ENCODE results near the gene KLHL25. TPM values are rescaled to one million over a fixed set of nuclear protein-coding genes. Genes with fewer than 3 reads are reported as not detected.

The KLHL25 gene
- total RNA-seq, 1 donor from 2014 or later, result 45.1 TPM

DNA sequence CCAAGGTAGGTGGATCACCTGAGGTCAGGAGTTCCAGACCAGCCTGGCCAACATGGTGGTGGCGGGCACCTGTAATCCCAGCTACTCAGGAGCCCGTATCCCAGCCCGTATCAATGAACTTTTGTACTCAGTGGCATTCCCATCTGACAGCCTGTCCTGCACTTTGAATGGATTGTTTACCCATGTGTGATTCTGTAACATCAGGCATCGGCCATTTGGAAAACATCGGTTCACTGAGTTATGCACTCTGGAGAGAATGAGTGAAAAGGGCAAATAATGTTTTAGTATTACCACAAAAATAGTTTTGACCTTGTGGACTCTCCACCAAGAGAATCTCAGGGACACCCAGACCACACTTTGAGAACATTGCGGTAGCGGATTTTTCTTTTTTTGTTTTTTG is 13.6 kb downstream of the KLHL25 start:
- Mint-ChIP-seq H3K4me1 (ENCODE audit: low read depth, unreplicated experiment) (peaks cover 56% of the 10 kb centered on the region), H3K27ac (ENCODE audit: unreplicated experiment) (peak overlapping the region; percentile 98), H3K9me3 (ENCODE audit: unreplicated experiment) (peaks cover 8% of the 10 kb centered on the region), H3K27me3 (ENCODE audit: unreplicated experiment) (peaks cover 15% of the 10 kb centered on the region), H3K36me3 (ENCODE audit: unreplicated experiment) (no peaks in the 10 kb centered on the region), H3K4me3 (ENCODE audit: unreplicated experiment) (peak overlapping the region; percentile 49)
- no peak for DNase-seq
- no peak for TF ChIP-seq CTCF (IDR thresholded peaks at IDR 0.05; ENCODE audit: partially characterized antibody, unreplicated experiment)

DNA sequence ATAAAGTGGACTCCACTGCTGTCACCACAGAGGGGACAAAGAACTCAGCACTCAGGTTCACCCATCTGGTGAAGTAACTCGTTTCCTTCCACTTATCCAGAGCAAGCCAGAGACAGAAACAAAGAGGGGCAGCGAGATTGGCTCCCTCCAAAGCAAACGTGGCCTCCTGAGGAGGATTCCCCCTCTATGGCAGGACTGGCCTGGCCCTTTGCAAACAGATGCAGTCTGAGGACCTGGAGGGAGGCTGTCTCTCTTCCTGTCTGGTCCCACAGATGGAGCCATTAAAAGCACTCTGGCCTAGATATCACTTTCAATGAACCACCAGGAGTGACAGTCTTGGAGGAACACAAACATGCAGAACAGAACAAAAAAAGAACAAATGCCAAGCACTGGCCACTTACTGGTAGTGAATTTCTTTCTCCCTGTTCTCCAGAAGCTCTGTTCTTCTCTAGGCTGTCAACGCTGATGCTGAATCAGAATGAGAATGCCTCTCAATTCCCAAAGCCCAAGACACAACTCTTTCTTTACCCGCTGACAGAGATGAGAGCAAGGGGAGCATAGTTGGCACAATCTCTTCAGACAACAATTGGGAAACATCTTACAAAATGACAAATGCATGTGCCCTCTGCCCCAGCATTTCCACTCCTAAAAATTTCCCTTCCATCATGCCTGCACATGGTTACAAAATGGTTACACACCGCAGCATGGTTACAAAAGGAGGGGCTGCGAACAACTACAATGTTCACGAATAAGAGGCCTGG is 14.3 kb downstream of the KLHL25 start:
- peak; percentile 46 for DNase-seq
- Mint-ChIP-seq H3K36me3 (ENCODE audit: unreplicated experiment) (no peaks in the 10 kb centered on the region), H3K9me3 (ENCODE audit: unreplicated experiment) (peaks cover 8% of the 10 kb centered on the region), H3K4me1 (ENCODE audit: low read depth, unreplicated experiment) (peaks cover 55% of the 10 kb centered on the region), H3K27ac (ENCODE audit: unreplicated experiment) (peak overlapping the region; percentile 98), H3K27me3 (ENCODE audit: unreplicated experiment) (peaks cover 16% of the 10 kb centered on the region), H3K4me3 (ENCODE audit: unreplicated experiment) (peak overlapping the region; percentile 77)
- TF ChIP-seq CTCF (IDR thresholded peaks at IDR 0.05; ENCODE audit: partially characterized antibody, unreplicated experiment), result no peak

DNA sequence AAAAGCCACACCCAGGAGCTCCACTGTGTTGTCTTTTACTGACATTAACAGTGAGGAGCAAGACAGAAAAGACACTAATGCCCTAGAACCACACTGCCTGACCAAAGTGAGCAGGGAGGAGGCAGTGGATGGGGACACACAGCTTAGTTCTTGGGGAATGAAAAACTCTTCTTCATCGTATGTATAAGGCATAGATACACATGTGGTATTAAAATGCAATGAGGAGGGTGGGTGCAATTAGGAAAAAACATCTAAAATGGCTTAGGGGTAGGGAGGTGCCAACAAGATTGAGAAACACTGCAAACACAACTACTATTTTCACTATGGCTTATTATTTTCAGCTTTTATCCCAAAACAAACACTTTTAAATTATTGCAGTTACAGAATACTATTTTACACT is 15.5 kb downstream of the KLHL25 start:
- Mint-ChIP-seq H3K4me1 (ENCODE audit: low read depth, unreplicated experiment) (peaks cover 58% of the 10 kb centered on the region), H3K27ac (ENCODE audit: unreplicated experiment) (peak overlapping the region; percentile 98), H3K27me3 (ENCODE audit: unreplicated experiment) (peaks cover 17% of the 10 kb centered on the region), H3K36me3 (ENCODE audit: unreplicated experiment) (no peaks in the 10 kb centered on the region), H3K9me3 (ENCODE audit: unreplicated experiment) (peaks cover 8% of the 10 kb centered on the region), H3K4me3 (ENCODE audit: unreplicated experiment) (peak overlapping the region; percentile 28)
- TF ChIP-seq CTCF (IDR thresholded peaks at IDR 0.05; ENCODE audit: partially characterized antibody, unreplicated experiment), result no peak
- DNase-seq, result no peak

- peaks cover 58% of the 10 kb centered on the region for H3K4me1 Mint-ChIP-seq (ENCODE audit: low read depth, unreplicated experiment)
- peaks cover 17% of the 10 kb centered on the region for H3K27me3 Mint-ChIP-seq (ENCODE audit: unreplicated experiment)
- peak overlapping the region; percentile 39 for H3K4me3 Mint-ChIP-seq (ENCODE audit: unreplicated experiment)
These were observed 16.5 kb downstream of the KLHL25 start for GRCh38 chr15:85778107-85778776.

More at GRCh38 chr15:85778107-85778776, 16.5 kb downstream of the KLHL25 start:
- no peak for DNase-seq
- H3K36me3 Mint-ChIP-seq (ENCODE audit: unreplicated experiment), result no peaks in the 10 kb centered on the region
- H3K27ac Mint-ChIP-seq (ENCODE audit: unreplicated experiment), result peak overlapping the region; percentile 97
- peaks cover 8% of the 10 kb centered on the region for H3K9me3 Mint-ChIP-seq (ENCODE audit: unreplicated experiment)
- TF ChIP-seq CTCF (IDR thresholded peaks at IDR 0.05; ENCODE audit: partially characterized antibody, unreplicated experiment), result no peak
